ENCODE results near the gene NCBP1. TPM values are rescaled to one million over a fixed set of nuclear protein-coding genes. Genes with fewer than 3 reads are reported as not detected.
"Not testable (repeated sequence)": the region's sequence is repeated elsewhere in the genome, so short reads cannot be mapped to it uniquely, and the experiment has no call there.

NCBP1 gene, protein sequence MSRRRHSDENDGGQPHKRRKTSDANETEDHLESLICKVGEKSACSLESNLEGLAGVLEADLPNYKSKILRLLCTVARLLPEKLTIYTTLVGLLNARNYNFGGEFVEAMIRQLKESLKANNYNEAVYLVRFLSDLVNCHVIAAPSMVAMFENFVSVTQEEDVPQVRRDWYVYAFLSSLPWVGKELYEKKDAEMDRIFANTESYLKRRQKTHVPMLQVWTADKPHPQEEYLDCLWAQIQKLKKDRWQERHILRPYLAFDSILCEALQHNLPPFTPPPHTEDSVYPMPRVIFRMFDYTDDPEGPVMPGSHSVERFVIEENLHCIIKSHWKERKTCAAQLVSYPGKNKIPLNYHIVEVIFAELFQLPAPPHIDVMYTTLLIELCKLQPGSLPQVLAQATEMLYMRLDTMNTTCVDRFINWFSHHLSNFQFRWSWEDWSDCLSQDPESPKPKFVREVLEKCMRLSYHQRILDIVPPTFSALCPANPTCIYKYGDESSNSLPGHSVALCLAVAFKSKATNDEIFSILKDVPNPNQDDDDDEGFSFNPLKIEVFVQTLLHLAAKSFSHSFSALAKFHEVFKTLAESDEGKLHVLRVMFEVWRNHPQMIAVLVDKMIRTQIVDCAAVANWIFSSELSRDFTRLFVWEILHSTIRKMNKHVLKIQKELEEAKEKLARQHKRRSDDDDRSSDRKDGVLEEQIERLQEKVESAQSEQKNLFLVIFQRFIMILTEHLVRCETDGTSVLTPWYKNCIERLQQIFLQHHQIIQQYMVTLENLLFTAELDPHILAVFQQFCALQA
- total RNA-seq: 24.7 TPM

DNA sequence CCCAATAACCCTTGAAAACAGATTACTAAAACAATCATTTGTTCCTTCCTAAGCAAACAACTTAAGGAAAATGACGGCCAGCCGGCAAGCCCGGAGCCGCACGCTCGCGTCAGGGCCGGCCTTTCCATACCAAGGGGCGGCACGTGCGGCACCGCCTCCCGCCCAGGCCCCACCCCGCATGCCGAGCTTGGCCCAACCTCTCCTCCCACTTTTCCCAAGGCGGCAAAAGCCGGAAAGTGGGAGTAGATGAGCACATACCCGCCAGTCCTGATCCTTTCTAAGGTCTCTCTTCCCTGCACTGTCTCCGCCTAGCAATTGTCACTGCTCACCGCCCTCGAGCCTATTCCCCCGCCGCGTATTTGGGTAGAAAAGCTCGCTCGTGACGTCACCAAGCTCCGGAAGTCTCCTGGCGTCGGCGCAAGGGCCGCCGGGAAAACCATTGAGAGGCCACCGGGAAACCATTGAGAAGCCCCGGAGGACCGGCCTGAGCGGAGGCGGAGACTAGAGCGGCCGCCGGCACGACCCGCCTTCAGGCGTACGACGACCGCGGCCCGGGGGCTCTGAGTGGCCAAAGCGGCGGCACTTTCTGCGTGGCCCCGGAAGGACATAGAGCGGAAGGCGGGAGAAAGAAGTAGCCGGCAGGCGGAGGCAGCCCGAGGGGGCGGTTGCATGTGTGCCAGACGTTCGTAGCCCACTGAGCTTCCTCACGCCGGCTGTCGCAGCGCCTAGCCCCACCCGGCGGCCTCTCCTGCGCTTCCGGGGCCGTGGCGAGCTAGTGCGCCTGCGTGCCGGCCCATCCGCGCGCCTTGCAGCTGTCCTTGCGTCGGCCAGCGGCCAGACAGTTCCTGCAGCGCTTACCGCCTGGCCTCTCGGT is at the start of gene NCBP1, which contains the start of gene TSTD2:
NCBP1 (plus strand) TSS at position 837 of the 874 bp plus-strand sequence. CDS start 61 bp downstream, outside the sequence.
TSTD2 (minus strand) TSS at position 384 of the 874 bp plus-strand sequence. CDS start 5,806 bp downstream, outside the sequence.
- ATAC-seq (peak; percentile 97), DNase-seq (ENCODE audit: low spot score) (peak; percentile 98)
- intact Hi-C loops (cut with DNase I): no loop called here

DNA sequence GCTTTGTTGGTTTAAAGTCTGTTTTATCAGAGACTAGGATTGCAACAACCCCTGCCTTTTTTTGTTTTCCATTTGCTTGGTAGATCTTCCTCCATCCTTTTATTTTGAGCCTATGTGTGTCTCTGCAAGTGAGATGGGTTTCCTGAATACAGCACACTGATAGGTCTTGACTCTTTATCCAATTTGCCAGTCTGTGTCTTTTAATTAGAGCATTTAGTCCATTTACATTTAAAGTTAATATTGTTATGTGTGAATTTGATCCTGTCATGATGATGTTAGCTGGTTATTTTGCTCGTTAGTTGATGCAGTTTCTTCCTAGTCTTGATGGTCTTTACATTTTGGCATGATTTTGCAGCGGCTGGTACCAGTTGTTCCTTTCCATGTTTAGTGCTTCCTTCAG is 48.8 kb upstream of the NCBP1 start:
- DNase-seq (ENCODE audit: low spot score); ATAC-seq; intact Hi-C loops (cut with DNase I): not testable (repeated sequence)

DNA sequence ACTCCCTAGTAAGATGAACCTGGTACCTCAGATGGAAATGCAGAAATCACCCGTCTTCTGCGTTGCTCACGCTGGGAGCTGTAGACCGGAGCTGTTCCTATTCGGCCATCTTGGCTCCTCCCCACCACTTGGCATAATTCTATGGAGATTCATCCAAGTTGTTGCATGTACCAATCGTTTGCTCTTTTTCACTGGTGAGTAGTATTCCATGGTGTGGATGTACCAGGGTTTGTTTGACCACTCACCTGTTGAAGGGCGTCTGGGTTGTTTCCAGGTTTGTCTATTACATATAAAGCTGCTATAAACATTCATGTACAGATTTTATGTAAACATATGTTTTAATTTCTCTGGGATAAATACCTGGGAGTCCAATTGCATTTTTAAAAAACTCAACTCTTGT is 46.7 kb upstream of the NCBP1 start:
- ATAC-seq; intact Hi-C loops (cut with DNase I); DNase-seq (ENCODE audit: low spot score): not testable (repeated sequence)

DNA sequence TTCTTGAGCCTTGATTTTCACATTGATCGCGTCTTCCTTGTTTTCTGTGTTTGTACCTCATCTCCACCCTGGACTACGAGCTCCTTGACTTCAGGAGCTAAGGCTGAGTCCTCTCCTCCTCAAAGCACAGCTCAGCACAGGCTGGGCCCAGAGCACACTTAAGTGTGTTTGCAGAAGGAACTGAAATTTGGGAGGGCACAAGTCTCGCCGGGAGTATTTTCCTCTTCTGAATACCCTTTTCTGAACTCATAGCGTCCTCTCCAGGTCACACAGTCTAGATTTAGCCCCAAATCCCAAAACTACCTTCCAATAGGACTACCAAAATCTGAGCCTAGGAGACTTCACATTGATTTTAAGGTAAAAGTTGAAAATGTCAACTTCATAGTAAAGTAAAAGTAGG is 42.1 kb upstream of the NCBP1 start:
- DNase-seq (ENCODE audit: low spot score) (no peak), ATAC-seq (peak; percentile 34)
- intact Hi-C loops (cut with DNase I): no loop called here

DNA sequence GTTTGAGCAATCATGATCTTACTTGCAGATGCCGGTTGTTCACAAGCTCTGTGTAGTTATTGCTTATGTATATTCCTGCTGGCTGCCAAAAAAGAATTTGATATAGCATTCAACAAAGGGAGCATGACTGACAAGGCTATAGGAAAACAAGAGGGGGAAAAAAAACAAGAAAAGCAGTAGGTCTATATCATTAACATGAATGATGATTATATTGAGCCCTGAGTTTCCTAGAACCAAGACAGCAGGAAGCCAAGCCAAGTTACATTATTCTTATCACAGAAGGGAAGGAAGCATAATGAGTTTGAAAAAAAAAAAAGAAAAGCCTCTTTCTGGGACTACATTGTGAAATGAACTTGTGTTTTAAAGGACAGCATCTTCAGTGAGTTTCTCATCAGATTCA is 41.5 kb upstream of the NCBP1 start:
- no peak for DNase-seq (ENCODE audit: low spot score)
- intact Hi-C loops (cut with DNase I): no loop called here

DNA sequence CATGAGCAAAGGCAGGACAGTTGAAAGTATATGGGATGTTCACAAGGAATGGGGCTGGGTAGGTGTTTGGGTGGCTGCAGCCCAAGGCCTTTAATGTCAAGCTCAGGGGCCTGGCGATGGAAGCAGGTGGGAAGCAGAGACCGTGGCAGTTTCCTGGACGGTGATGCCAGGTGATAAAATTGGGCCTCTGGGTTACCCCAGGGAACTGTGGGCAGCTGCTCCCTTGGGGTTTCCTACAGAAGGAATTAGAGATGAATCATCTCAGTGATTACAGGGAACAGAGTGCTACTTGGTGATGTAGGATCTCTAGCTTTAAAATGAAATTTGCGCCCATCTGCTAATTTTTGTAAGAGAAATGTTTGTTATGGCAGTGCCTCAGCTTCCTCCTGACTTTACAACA is 39.7 kb upstream of the NCBP1 start:
- no peak for DNase-seq (ENCODE audit: low spot score)
- ATAC-seq: no peak
- intact Hi-C loops (cut with DNase I): no loop called here

More for the DNA sequence above, 41.5 kb upstream of the NCBP1 start:
- no peak for ATAC-seq

DNA sequence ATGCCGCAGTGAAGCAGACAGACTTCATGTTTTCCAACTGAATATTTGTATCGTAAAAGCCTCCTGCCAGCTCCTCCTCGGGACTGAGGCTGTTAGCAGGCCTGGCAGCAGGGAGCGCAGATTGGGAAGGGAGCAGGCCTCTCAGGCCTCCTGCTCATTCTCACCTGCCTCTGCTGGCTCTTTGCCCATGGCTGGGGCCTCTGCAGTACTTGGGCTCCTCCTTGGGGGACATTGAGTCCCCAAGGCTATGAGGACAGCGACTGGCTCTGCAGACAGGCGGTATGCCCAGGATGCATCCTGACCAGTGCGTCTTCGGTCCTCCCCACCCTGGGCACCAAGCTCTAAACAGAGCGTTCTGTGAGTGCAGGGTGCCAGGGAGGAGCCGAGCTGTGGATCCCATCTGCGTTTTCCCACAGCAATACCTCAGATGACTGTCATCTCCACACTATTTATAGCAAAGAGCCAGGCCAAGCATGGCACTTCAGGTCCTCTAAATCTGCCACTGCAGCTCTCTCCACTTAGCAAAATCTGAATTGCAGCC is 39.2 kb upstream of the NCBP1 start:
- DNase-seq (ENCODE audit: low spot score): no peak
- intact Hi-C loops (cut with DNase I): no loop called here
- ATAC-seq: no peak

DNA sequence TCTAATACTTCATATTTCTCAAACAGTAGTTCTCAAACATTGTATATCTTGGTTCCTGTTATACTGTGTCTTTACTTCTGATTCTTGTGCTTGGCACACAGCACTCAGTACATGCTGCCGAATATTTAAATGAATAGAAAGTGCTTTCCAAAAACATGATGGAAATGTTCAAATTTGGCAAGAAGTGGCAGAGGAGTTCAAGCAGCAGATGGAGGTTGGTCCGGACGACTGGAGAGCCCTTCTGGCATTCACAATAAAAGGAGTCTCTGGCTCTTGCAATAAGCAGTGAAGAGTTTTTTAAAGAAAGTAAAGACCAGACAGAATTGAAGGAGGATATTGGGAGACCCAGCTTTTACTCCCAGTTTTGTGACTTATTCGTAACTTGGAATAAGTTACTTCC is 36.7 kb upstream of the NCBP1 start:
- no peak for DNase-seq (ENCODE audit: low spot score)
- intact Hi-C loops (cut with DNase I): no loop called here
- no peak for ATAC-seq

DNA sequence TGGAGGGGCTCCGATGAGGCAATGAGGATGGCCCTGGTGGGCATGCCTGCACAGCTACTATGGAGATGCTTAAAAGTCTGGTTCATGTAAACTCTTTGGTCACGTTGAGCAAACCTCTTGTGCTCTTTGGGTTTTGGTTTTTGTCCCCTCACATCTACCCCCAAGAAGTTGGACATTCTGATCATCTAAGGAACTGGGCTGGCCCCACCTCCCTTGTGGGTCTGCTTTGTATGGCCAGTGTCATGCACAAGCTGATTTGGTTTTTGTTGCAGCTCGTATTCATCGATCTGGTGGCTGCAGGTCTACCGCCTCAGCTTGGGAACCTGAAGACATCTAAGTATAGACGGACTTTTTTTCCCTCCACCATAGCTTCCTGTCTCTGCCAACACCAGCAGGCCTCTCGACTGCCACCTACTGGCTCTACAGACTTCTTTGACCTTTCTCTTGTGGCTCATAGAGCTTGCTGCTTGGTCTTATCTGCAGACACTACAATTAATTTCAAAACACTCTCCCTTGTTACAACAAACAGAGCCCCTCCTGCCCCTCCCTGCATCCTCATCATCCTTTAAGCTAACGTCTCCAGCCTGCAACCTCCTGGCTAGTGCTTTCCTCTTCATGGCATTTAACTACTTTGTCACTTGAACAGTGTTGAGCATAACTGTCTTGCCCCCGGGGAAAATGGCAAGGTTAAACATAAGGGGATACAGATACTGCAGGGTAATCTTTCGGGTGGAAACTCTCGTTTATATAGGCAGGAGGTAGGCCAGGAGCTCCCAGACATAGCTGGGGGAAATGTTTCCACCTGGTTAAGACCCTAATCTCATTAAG is 34.9 kb upstream of the NCBP1 start:
- peak; percentile 83 for DNase-seq (ENCODE audit: low spot score)
- peak; percentile 86 for ATAC-seq
- intact Hi-C loops (cut with DNase I): loop anchor here (2.0 kb wide), 1 partner anchor 130 kb away; no protein-coding TSS in a partner anchor

DNA sequence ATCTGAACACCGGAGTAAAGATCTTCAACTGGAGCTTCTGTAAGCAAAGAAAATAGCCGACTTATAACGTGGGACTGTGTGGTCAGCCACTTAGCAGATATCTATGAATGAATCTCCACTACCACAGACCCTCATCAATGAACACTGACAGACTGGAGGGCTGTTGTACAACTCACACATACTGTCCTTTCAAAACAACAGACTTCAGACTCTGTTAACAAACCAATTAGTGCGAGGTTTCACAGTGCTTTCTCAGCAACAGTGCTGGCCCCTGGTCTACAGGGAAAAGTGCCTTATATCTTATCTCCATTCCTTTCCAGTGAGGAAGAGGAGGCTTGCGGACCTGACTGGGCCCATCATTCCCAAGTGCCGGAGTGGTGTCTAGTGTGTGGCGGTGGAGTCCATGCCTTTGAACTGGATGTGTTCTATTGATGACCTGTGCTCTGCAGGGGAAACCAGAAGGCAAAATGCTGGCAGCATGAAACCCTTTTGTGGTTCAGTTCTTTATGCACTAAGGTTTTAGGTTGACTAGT is 34.2 kb upstream of the NCBP1 start:
- no peak for ATAC-seq
- intact Hi-C loops (cut with DNase I): loop anchor here (2.0 kb wide), 1 partner anchor 131 kb away; no protein-coding TSS in a partner anchor
- no peak for DNase-seq (ENCODE audit: low spot score)

DNA sequence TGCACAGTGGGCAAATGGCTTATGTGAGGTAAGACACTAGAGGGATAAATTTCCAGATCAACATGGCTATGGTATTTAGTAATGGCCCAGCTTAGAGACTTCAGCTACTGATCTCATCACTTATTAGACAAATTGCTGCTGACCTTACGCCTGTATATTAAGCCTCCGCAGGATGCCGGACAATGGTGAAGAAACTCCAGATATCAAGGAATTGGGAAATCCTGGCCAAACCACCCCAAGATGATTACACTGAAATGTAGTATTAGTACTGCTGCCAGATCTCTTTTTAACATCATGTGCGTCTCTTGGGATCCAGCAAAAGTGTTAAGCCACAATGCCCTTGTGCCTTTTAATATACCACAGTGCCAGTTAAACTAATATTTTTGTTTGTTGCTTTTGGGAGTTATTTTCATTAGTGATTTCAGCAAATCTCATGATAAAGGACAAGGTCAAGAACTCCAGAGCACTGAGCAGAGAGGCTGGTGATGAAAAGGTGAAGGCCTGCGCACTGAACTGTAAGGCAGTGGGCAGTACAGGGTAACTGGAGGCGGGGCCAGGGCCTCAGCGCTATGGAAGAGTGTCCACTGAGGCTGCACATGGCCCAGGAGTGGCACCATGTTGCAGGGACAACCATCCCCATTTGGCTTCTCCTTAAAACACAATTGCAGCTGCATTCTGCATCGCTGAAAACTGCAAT is 32.9 kb upstream of the NCBP1 start:
- ATAC-seq: no peak
- intact Hi-C loops (cut with DNase I): no loop called here
- DNase-seq (ENCODE audit: low spot score): no peak

DNA sequence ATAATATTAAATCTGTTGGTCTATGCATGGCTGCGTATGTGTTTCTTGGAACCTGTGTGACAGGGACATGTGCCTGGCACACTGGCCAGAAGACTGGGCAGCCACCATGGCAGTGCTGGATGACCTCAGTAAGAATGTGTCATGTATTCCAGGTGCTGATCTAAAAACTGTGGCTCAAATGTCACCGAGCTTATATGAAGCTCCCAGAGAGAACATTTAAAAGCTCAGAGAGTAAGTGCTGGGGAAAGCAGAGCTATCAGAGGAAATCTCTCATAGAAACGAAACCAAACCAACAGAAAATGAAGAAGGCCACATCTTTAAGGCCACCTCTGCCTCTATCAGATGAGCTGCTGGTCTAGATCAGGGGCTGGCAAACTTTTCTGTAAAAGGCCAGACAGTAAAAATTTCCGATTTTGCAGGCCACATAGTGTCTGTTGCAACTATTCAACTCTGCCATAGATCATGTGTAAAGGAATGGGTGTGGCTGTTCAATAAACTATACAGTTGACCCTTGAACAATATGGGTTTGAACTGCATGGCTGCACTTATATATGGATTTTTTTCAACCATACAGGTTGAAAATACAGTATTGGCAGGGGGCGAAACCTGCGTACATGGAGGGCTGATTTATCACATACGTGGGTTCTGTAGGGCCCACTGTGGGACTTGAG is 32.3 kb upstream of the NCBP1 start:
- intact Hi-C loops (cut with DNase I): no loop called here
- ATAC-seq (no peak), DNase-seq (ENCODE audit: low spot score) (no peak)

DNA sequence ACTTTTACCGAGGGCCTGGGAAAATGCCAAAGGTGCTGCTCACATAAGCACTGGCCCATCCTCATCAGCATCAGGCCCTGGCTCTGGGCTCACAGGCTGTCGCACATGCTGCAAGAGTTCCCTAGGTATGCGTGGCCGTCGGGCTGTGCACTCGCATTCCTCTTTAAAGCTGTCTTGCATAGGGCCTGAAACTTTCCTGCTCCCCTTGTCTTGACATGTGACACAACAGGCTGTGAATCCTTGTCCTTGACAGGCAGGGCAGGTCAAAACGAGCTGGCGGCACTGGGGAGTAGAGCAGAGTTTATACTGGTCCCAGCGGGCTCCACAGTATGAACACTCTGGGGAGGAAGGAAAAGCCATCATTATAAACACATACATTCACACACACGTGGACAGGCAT is 31.2 kb upstream of the NCBP1 start:
- intact Hi-C loops (cut with DNase I): no loop called here
- ATAC-seq (no peak), DNase-seq (ENCODE audit: low spot score) (no peak)

DNA sequence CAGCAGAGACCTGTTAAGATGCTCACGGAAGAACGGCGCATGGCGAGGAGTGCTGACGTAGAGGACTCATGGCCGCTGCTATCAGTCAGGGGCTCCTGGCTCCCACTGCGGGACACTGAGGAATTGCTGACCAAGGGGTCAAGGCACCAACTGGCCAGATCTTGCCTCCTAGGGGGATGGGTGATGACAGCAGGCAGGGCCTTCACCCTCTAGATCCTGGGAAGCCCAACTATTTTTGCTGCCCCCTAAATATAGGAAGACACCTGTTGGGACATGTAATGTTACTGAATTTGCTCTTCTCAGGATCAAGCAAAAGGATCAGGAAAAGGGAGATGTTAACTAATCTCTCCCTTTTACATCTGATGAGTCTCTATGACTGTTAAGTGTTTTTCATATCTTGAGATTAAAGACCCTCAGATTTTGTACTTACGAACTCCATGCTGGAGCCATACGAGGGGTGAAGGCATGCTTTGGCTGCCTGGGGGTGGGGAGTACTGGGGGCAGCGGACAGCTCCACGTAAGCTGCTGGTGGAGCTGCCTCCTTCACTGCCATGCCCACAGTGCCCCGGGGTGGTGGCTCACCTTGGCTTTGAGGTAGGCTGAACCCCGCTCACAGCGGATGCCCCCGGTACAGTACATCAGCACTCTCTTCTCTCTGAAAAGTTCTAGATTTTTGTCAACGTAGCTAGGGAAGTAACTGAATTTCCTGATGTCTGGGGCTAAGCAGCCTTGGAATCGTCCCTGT is 28.5 kb upstream of the NCBP1 start:
- ATAC-seq: no peak
- DNase-seq (ENCODE audit: low spot score): no peak
- intact Hi-C loops (cut with DNase I): no loop called here

DNA sequence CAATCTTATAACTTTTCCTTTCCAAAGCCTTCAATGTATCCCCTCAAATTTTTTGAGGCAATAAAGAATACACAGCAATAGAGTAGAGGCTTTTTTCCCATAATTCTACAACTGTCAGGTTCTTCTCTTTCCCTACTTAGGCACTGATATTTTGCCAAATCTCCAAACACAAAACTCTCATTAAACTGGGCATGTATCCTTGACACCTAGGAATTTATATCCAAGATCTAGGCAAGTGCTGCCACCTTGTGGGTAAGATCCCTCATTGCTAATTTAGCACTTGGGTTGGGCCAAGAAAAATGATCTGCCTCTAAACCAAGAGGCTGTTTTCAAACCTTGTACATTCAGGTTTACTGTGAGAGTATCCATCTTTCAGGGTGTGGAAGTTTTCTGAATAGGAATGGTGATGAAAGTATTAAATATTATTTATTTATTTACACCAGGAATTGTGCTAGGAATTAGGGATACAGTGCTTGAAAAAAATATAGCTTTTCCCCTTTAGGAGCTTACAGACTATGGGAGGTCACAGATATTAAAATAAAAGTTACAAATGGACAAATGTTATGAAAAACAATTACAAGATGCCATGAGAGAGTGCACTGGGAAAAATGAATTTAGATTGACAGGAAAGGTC is 18.1 kb upstream of the NCBP1 start:
- DNase-seq (ENCODE audit: low spot score) (peak; percentile 69), ATAC-seq (peak; percentile 79)
- intact Hi-C loops (cut with DNase I): no loop called here
